ENCODE data around the gene IDH3G. TPM values are rescaled to one million over a fixed set of nuclear protein-coding genes. Genes with fewer than 3 reads are reported as not detected.

IDH3G gene
- total RNA-seq, 1 experiment from 2014 or later: 71.2 TPM

DNA sequence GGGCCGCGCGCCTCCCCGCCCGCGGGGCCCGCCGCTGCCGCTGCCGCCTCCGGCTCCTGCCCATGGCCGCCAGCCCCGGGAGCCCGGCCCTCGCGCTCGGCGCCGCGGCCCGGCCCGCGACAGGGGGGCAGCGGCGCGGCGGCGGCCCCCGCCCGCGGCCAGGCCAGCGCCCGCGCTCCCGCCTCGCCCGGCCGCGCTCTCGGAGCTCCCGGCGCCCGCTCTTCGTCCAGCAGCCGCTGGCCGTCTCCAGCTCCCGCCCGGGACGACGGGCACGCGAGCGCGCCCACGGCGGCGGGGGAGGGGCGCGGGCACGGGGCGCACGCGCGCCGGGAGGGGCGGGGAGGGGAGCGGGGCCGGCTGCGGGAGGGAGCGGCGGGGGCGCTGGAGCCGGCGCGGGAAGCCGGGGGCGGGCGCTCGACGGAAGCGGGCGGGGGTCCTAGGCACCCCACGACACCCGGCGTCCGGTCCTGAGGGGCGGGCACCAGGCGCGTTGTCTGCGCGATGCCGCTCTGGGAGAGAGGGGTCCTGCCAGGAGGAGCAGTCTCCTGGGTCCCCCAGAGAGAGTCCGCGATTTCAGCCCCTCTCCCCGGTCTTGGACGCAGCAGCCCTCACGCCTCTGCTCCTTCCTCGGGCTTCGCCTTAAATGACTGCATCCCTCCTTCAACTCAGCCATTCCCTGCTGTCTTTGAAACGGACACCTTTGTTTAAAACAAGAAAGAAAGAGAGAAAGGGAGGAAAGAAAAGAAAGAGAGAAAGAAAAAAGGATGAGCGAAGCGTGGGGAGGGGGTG, 36.7 kb upstream of the IDH3G start:
- no TSS peak for BruUV-seq (replicated peaks)
- H3K27me3 Mint-ChIP-seq (ENCODE audit: unreplicated experiment): peaks cover 76% of the 10 kb centered on the region
- no peaks in the 10 kb centered on the region for H3K36me3 Mint-ChIP-seq (ENCODE audit: insufficient read depth, unreplicated experiment)
- no peak overlapping the region for H3K27ac Mint-ChIP-seq (ENCODE audit: unreplicated experiment)
- no peaks in the 10 kb centered on the region for H3K9me3 Mint-ChIP-seq (ENCODE audit: low read depth, unreplicated experiment)
- TF ChIP-seq, protein P1, sequence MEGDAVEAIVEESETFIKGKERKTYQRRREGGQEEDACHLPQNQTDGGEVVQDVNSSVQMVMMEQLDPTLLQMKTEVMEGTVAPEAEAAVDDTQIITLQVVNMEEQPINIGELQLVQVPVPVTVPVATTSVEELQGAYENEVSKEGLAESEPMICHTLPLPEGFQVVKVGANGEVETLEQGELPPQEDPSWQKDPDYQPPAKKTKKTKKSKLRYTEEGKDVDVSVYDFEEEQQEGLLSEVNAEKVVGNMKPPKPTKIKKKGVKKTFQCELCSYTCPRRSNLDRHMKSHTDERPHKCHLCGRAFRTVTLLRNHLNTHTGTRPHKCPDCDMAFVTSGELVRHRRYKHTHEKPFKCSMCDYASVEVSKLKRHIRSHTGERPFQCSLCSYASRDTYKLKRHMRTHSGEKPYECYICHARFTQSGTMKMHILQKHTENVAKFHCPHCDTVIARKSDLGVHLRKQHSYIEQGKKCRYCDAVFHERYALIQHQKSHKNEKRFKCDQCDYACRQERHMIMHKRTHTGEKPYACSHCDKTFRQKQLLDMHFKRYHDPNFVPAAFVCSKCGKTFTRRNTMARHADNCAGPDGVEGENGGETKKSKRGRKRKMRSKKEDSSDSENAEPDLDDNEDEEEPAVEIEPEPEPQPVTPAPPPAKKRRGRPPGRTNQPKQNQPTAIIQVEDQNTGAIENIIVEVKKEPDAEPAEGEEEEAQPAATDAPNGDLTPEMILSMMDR (IDR thresholded peaks at IDR 0.05; ENCODE audit: unreplicated experiment): no peak
- CTCF ChIA-PET: no interaction called here
- no peak for DNase-seq
- no peak overlapping the region for H3K4me3 Mint-ChIP-seq (ENCODE audit: low read depth, unreplicated experiment)
- H3K4me1 Mint-ChIP-seq (ENCODE audit: low read depth, unreplicated experiment): no peaks in the 10 kb centered on the region
- intact Hi-C loops (cut with micrococcal nuclease; ENCODE audit: unreplicated experiment): no loop called here

DNA sequence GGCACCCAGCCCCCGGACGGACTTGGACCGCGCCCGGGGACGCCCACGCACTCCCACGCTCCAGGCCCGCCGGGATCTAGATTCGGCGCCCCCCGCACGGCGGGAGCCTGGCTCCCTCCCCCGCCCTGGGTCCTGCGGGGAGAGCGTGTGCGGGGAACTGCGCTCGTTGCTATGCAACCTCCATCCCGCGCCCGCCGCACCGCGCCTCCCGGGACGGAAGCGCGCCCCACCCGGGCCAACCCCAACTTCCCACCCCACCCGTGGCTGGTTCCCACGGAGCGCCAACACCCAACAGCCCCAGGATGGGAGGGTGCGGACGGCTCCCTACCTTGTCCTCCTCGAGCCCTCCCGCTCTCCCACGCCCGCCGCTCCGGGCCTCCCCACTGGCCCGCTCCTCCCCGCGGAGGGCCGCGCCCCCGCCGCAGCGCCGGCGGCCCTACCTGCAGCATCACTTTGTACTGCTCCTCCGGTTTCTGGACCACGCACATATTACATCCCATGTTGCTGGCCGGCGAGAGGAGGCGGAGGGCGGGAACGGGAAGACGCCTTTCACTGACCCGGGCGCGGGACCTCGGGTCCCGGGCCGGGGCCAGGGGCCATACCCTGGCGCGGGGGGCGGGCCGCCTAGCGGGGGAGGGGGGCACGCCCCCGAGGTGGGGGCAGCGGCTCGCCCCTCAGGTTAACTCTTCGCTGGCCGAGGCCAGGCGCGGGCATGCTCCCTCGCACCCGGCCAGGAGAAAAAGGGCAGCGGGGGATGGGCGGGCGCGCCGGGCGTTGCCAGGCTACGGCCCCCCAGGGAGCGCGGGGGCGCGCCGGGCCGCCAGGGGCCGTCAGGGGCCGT, 35.8 kb upstream of the IDH3G start, which contains the start of gene PDZD4:
PDZD4 (minus strand) TSS at position 746 of the 841 bp plus-strand sequence; CDS start at position 500, 246 bp downstream.
- intact Hi-C loops (cut with micrococcal nuclease; ENCODE audit: unreplicated experiment): no loop called here
- Mint-ChIP-seq H3K27ac (ENCODE audit: unreplicated experiment) (no peak within 1 kb of the TSS), H3K27me3 (ENCODE audit: unreplicated experiment) (peaks cover 82% of the 10 kb centered on the region)

DNA sequence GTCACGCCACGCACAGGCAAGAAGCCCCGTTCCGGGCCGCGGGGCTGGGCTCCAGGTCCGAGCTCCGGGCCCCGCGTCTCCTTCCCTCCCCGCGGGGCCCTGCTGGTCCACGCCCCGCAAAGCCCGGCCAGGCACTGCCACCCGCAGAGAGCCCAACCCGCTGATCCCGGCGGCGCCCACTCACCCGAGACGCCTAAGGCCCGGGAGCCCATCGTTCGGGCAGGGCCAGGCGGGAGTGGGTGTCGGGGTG, 35.3 kb upstream of the IDH3G start:
- no peak overlapping the region for H3K27ac Mint-ChIP-seq (ENCODE audit: unreplicated experiment)
- intact Hi-C loops (cut with micrococcal nuclease; ENCODE audit: unreplicated experiment): no loop called here
- no peaks in the 10 kb centered on the region for H3K4me1 Mint-ChIP-seq (ENCODE audit: low read depth, unreplicated experiment)
- no peak for DNase-seq
- H3K36me3 Mint-ChIP-seq (ENCODE audit: insufficient read depth, unreplicated experiment): no peaks in the 10 kb centered on the region
- CTCF ChIA-PET: no interaction called here
- no peak overlapping the region for H3K4me3 Mint-ChIP-seq (ENCODE audit: low read depth, unreplicated experiment)
- H3K9me3 Mint-ChIP-seq (ENCODE audit: low read depth, unreplicated experiment): no peaks in the 10 kb centered on the region
- BruUV-seq (replicated peaks): no TSS peak
- H3K27me3 Mint-ChIP-seq (ENCODE audit: unreplicated experiment): peaks cover 82% of the 10 kb centered on the region
- TF ChIP-seq, protein P1 (IDR thresholded peaks at IDR 0.05; ENCODE audit: unreplicated experiment): no peak

More for the DNA sequence above, 35.8 kb upstream of the IDH3G start, which contains the start of gene PDZD4:
- CTCF ChIA-PET: no interaction called here
- Mint-ChIP-seq H3K4me1 (ENCODE audit: low read depth, unreplicated experiment) (no peaks in the 10 kb centered on the region), H3K4me3 (ENCODE audit: low read depth, unreplicated experiment) (peak within 1 kb of the TSS; percentile 21), H3K36me3 (ENCODE audit: insufficient read depth, unreplicated experiment) (no peaks in the 10 kb centered on the region), H3K9me3 (ENCODE audit: low read depth, unreplicated experiment) (no peaks in the 10 kb centered on the region)
- no TSS peak for BruUV-seq (replicated peaks)
- DNase-seq: no peak
- TF ChIP-seq, protein P1 (IDR thresholded peaks at IDR 0.05; ENCODE audit: unreplicated experiment): no peak

DNA sequence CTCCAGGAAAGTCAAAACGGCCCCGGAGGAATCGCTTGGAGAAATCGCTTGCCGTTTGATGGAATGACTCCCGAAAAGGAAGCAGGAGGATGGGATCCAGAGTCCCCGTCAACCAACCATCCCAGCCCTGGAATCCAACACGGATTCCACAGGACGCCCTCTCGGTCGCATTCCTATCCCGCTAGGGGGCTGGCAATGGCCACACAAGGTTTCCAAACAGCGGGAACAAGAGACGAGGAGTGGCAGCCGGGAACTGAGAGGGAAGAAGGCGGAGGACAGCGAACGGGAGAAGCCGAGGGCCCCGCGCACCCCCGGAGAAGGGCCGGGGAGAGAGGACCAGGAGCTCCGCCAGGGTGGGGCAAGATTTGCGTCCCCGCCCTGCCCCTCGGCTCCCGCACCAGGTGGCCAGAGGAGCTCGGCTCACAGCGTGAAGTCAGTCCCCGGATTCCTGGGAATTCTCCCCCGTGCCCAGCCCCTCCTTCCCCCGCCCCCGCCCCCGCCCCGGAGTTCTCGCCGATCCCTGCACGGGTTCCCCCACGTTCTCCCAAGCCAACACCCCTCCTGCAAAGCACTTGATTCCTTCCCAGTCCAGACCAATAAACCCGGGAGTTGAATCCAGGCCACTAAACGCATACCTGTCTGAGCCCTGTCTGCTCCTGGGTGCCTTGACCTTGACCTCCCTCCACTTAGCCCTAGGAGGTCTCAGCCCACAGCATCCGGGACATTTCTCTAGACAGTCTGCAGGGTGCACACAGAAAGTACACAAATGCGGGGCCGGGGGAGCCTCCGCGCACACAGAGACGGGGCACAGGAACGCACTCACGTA, 34.8 kb upstream of the IDH3G start:
- intact Hi-C loops (cut with micrococcal nuclease; ENCODE audit: unreplicated experiment): no loop called here
- H3K27ac Mint-ChIP-seq (ENCODE audit: unreplicated experiment): no peak overlapping the region
- H3K4me1 Mint-ChIP-seq (ENCODE audit: low read depth, unreplicated experiment): no peaks in the 10 kb centered on the region
- CTCF ChIA-PET: no interaction called here
- peaks cover 84% of the 10 kb centered on the region for H3K27me3 Mint-ChIP-seq (ENCODE audit: unreplicated experiment)
- H3K4me3 Mint-ChIP-seq (ENCODE audit: low read depth, unreplicated experiment): no peak overlapping the region
- no peak for DNase-seq
- no peaks in the 10 kb centered on the region for H3K36me3 Mint-ChIP-seq (ENCODE audit: insufficient read depth, unreplicated experiment)
- BruUV-seq (replicated peaks): no TSS peak
- TF ChIP-seq, protein P1 (IDR thresholded peaks at IDR 0.05; ENCODE audit: unreplicated experiment): no peak
- no peaks in the 10 kb centered on the region for H3K9me3 Mint-ChIP-seq (ENCODE audit: low read depth, unreplicated experiment)
